G401 (cell line): Measurements from ENCODE around the gene C12orf75. TPM values are rescaled to one million over a fixed set of nuclear protein-coding genes. Genes with fewer than 3 reads are reported as not detected.
"Not testable (repeated sequence)": the region's sequence is repeated elsewhere in the genome, so short reads cannot be mapped to it uniquely, and the experiment has no call there.

Source experiments
- DNase-seq: peaks from one replicate; pipeline ENCODE4 v3.0.0-alpha.2; 2015; ENCODE audit warnings: low spot score
- in situ Hi-C: cut with HindIII; loops from 2 replicates; pipeline ENCODE4 v1.10.0; 2016; ENCODE audit warnings: low sequenced_read_pairs, mixed read lengths
- total RNA-seq: library from RNA; depleted of rRNA; stranded (reverse); fragments of >200 nt; shearing (Covaris generic); gene quantifications from 2 replicates; pipeline ENCODE4 v1.2.3, GENCODE V29; 2014; rRNA removed

Gene C12orf75
- 52.6 and 61.8 TPM in 2 replicates for total RNA-seq

- DNase-seq = peak; percentile 61
- in situ Hi-C loops = no loop called here
Measured at GRCh38 chr12:105330283-105330930, at the start of gene C12orf75. C12orf75 (plus strand) TSS chr12:105330691; CDS start chr12:105330892, 201 bp downstream.

DNA sequence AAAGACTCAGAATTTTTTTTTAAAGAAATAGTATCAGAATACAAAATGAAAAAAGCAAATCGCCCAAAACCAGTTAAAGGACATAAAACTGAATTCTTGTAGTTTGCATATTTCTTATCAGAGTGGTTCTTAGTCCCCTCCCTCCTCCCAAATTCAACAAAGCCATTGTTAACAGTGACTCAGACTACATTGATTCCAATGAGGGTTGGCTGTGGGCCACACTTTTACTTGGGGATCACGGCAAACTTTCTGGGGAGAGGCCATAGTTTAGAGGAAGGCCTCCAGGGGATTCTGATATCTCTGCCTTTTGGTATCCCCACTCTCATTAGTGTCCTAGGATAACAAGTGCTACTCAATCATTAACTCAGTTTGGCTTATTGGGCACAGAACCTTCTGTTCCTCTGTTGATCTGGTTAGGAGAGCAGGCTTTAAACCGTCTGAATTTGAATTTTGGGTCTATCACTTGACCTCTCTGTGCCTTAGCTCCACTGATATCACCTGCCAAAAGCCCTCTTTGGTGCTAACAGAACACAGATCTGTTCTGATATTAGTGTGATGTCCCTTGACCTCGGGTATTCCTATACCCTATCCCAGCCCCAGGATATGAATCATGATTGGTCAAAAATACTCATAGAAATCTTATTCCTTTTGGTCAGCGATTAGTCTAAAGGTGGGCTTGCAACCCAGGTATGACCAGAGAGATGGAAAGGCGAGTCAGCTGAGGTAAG is 49.4 kb upstream of the C12orf75 start:
- DNase-seq = no peak
- in situ Hi-C loops = no loop called here

- in situ Hi-C loops = no loop called here
- DNase-seq = no peak
Measured at GRCh38 chr12:105281694-105282049, 48.8 kb upstream of the C12orf75 start.

DNA sequence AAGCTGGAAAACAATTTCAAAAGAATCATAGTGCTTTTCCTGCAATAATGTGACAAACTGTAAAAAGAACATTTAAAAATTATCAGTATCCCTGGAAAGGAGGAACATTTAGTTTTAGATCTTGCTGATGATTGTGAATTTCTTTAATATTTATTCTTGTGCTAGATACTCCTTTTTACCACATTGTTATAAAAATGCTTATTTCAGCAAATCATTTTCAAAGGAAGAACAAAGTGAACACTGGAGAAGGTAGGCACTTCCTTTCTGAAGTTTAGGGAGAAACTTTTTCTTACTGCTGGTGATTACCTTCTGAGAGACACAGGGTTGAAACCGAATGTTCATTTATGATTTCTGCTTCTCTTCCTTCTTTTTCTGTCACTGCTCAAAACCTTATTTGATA is 45.1 kb upstream of the C12orf75 start:
- in situ Hi-C loops = no loop called here
- DNase-seq = no peak

- no peak for DNase-seq
- in situ Hi-C loops = no loop called here
Measured at GRCh38 chr12:105287408-105287807, 43.1 kb upstream of the C12orf75 start.

DNA sequence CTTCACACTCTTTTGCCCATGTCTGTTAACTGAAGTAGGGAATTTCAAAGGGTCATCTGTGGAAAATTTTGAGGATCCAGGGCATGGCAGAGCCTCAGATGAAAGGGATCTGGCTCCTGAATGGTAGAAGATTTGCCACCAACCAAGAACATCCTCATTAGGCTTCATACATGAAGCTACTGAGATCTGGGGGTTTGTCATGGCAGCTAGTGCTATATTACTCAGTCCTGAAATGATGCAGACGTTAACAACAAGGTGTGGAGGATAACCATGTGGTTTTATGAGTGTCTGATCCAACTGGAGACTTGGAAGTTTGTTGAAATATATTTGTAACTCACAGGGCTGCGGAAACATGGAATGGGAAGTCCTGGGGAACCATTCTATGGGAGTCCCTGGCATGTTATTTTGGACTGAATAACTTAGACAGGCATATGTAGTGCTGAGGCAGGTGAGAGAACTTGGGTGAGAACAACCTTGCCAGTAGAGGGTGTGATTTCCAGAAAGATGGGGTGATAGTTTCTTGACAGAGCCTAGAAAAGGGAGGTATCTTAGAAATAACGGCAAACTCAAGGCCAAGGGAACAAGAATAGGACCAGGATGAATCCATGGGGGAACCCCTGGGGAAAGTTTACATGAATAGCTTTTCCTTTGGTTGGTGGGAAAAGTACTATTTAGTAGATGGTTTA is 42.0 kb upstream of the C12orf75 start:
- in situ Hi-C loops = no loop called here
- no peak for DNase-seq

DNA sequence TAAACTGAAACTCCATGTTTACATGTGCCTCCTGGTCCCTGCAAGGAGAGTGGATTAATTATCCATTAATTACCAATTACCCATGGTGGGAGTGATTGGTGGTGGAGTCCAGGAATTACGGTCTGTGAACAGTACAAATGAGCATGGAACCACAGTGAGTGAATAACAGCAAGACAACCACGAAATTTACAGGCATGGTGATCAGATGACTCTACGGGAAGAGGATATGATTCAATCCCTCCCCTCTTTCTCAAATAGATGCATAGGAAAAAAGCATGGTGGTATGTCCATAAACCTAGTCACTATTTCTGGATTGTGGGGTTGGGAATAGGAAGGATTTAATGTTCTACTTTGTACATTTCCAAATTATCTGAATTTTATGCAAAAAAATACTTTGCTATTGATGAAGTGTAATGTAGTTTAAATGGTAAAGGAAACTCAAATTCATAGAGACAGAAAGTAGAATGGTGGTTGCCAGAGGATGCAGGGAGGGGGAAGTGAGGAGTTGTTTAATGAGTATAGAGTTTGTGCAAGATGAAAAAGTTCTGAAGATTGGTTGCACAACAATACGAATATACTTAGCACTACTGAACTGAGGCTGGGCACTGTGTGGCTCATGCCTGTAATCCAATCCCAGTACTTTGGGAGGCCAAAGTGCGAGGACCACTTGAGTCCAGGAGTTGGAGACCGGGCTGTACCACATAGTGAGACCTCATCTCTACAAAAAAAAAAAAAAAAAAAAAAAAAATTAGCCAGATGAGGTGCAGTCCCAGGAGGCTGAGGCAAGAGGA is 41.2 kb upstream of the C12orf75 start:
- no peak for DNase-seq

DNA sequence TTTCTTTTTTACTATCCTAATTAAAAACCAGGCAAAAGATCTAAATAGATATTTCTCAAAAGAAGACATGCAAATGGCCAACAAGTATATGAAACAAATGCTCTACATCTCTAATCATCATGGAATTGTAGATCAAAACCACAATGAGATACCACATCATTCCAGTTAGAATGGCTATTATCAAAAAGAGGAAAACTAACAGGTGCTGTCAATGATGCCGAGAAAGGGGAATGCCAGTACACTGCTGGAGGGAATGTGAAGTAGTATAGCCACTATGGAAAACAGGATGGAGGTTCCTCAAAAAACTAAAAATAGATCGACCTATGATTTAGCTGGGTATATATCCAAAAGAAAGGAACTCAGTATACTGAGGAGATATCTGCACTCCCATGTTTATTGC is 39.0 kb upstream of the C12orf75 start:
- DNase-seq = no peak
- in situ Hi-C loops = no loop called here

More for the DNA sequence above, 41.2 kb upstream of the C12orf75 start:
- in situ Hi-C loops = no loop called here

GRCh38 chr12:105292705-105293104 is 37.8 kb upstream of the C12orf75 start:
- no peak for DNase-seq
- in situ Hi-C loops = no loop called here

DNA sequence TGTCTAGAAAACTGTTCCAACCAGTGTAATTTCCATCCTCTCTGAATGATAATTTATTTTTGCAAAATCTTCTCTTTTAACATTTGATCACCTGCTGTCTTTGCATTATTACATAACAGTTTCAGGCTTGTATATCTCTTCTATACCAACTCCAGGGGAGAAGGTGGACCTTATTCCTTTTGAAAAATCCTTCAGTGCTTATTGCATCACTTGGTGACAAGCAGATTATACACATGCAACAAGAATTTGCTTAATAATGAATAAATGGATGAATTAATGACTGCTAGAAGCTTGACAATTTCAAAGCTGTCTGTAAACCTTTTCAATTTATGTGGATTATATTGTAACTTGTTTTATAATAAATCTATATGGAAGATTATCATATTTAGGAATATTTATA is 37.3 kb upstream of the C12orf75 start:
- in situ Hi-C loops = no loop called here
- DNase-seq = no peak

- in situ Hi-C loops = no loop called here
- no peak for DNase-seq
Measured at GRCh38 chr12:105294161-105294560, 36.3 kb upstream of the C12orf75 start.

- no peak for DNase-seq
- in situ Hi-C loops = no loop called here
Measured at GRCh38 chr12:105294886-105295479, 35.5 kb upstream of the C12orf75 start.

DNA sequence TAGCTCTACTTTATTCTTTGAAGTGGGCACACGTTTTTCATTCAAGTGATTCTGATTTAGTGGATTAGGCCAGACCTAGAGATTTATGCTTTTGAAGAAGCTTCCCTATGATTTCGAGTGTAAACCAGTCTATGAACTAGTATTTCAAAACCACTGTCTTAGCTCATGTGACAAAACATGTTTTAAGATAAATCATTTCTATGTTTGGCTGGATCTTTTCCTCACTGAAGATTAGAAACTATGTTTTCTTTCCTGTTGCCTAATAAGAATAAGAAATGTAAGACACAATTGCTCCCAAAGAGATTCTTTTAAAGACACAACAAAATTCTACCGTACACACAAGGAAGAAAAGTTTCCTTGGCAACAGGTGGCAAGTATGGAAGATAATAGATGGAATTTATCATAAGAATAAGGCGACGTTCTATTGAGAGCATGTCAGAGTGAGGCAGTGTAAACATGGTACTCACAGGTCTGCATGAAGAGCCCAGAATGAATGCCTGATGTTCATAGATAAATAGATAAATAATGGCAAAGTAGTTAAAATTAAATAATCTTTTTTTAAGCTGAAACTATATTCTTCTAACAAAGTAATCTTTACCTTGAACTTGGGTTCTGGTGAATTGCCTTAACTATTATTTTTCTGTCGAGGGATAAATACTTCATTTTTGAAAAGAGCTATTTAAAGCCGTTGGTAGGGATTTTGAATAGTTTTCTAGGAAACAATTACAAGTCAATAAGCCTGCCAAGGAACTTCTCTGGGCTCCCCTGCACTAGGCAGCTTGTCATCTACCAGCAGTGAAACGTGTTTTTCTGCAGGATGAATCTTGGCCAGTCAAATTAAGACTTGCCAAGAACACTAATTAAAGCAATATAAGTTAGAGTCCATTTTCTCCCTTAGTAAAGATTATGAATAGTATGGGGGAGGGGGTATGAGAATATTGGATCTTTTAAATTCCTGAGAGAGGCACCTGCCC is 34.1 kb upstream of the C12orf75 start:
- no peak for DNase-seq
- in situ Hi-C loops = no loop called here

GRCh38 chr12:105300883-105301282 is 29.6 kb upstream of the C12orf75 start:
- no peak for DNase-seq
- in situ Hi-C loops = no loop called here

GRCh38 chr12:105301696-105302095 is 28.8 kb upstream of the C12orf75 start:
- no peak for DNase-seq
- in situ Hi-C loops = no loop called here

GRCh38 chr12:105302986-105303385 is 27.5 kb upstream of the C12orf75 start:
- in situ Hi-C loops = not testable (repeated sequence)

DNA sequence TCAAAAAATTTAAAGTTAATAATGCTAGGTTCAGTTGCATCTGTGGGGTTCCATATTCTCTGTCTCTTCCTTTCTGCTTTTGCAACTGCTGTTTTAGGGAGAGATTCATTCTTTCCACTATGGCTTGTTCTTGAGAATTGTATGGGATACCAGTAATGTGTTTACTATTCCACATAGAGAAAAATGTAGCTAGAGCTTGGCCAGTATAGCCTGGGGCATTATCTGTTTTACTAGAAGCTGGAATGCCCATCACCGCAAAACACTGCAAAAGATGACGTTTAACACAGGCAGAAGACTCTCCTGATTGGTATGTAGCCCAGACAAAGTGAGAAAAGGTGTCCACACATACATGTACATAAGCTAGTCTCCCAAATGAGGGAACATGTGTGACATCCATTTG is 25.9 kb upstream of the C12orf75 start:
- DNase-seq, in situ Hi-C loops: not testable (repeated sequence)

More at GRCh38 chr12:105302986-105303385, 27.5 kb upstream of the C12orf75 start:
- not testable (repeated sequence) for DNase-seq
